Osteoblast (primary cell): ENCODE measurements around the gene ESPN. TPM values are rescaled to one million over a fixed set of nuclear protein-coding genes. Genes with fewer than 3 reads are reported as not detected.

Experiments
- DNase-seq: peaks from one replicate; pipeline ENCODE4 v3.0.0; 2011; ENCODE audit warnings: low spot score, mixed read lengths; ENCODE audit not compliant: insufficient read length; ENCODE audit errors: missing footprints
- H2AFZ ChIP-seq: 2 replicates; pipeline ENCODE4 v1.6.0; 2011; ENCODE audit warnings: mild to moderate bottlenecking, low read length
- H3K27ac ChIP-seq: 2 replicates; pipeline ENCODE4 v1.5.1; 2011; ENCODE audit warnings: mild to moderate bottlenecking, low read depth, low read length, moderate library complexity
- H3K27me3 ChIP-seq: 2 replicates; pipeline ENCODE4 v1.6.0; 2012; ENCODE audit warnings: mild to moderate bottlenecking, control low read depth, inconsistent platforms, low read length, moderate library complexity; ENCODE audit not compliant: insufficient read depth
- H3K36me3 ChIP-seq: 2 replicates; pipeline ENCODE4 v1.5.1; 2011; ENCODE audit warnings: mild to moderate bottlenecking, low read length, control low read depth, moderate library complexity; ENCODE audit not compliant: insufficient read depth
- H3K4me1 ChIP-seq: 2 replicates; pipeline ENCODE4 v1.5.1; 2011; ENCODE audit warnings: mild to moderate bottlenecking, low read length, control low read depth, moderate library complexity; ENCODE audit not compliant: insufficient read depth
- H3K4me2 ChIP-seq: 2 replicates; pipeline ENCODE4 v1.6.0; 2011; ENCODE audit warnings: mild to moderate bottlenecking, low read length; ENCODE audit not compliant: insufficient read depth
- H3K4me3 ChIP-seq: fragments of 200-600 bp; sonication (generic); 3 replicates; pipeline ENCODE4 v1.5.1; 2012; ENCODE audit warnings: mild to moderate bottlenecking, low read length, inconsistent platforms; ENCODE audit not compliant: insufficient read depth
- H3K79me2 ChIP-seq: 2 replicates; pipeline ENCODE4 v1.6.0; 2012; ENCODE audit warnings: mild to moderate bottlenecking, low read length, control low read depth, inconsistent platforms; ENCODE audit not compliant: insufficient read depth
- H3K9me3 ChIP-seq: 2 replicates; pipeline ENCODE4 v1.5.1; 2011; ENCODE audit warnings: low read depth, low read length, control low read depth
- H4K20me1 ChIP-seq: 2 replicates; pipeline ENCODE4 v1.6.0; 2012; ENCODE audit warnings: mild to moderate bottlenecking, low read length, control low read depth; ENCODE audit not compliant: insufficient read depth
- total RNA-seq: library from RNA; depleted of rRNA; stranded (reverse); fragments of >200 nt; gene quantifications from 2 replicates; pipeline ENCODE4 v1.2.3, GENCODE V29; 2012
- TF ChIP-seq, protein P1 (sequence below): IDR thresholded peaks from 2 replicates; pipeline ENCODE4 v1.5.1; 2011; ENCODE audit warnings: mild to moderate bottlenecking, low read depth, low read length, moderate library complexity; ENCODE audit errors: extremely low read depth

The ESPN gene
- total RNA-seq, 1 donor = not detected

DNA sequence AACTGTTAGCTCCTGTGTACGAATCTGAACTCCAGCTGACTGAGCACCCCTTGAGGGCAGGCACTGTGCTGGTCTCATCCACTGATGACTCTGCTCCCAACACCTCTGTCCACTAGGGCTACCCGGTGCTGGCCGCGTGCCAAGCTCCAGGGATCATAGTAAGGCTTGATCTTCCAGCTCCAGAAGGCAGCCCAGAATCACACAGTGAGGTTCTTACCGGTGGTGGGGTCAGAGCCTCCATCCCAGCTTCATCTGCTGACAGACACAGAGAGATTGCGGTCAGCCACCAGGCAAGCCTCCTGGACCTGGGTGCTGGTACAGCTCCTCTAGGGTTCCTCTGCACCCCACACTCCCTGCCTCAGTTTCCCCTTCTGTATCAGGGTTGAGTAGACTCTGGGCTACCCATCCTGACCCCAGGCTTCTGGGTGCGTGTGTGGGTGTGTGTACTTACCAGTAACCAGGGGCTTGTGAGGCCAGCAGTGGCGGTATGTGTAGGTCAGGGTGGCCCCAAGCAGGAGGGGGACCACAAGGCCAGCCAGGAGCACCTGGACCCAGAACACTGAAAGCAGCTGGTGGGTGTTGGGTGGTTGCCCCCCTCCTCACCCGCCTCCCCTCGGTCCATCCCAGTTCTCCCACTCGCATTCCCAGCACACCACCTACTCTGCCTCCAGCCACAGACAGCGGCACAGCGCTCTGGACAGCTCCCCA is 38.0 kb downstream of the ESPN start:
- no peak overlapping the region for H3K27ac ChIP-seq

DNA sequence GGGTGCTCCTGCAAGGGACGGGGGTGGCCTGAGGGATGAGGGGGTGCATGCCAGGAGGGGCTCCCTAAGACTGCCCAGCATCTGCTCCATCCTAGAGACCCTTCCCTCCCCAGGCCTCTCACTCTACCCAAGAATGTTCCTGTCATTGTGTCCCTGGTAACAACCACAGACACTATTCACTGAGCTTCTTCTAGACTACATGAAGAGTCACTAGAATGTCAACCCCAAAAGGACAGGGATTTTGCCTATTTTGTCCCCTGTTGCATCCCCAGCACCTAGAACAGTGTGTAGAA is 38.5 kb downstream of the ESPN start:
- Histone ChIP-seq H2AFZ (no peak overlapping the region), H3K4me1 (no peaks in the 10 kb centered on the region), H3K27ac (no peak overlapping the region), H3K79me2 (no peaks in the 10 kb centered on the region), H3K27me3 (no peaks in the 10 kb centered on the region), H3K9me3 (no peaks in the 10 kb centered on the region), H3K36me3 (peaks cover 12% of the 10 kb centered on the region), H4K20me1 (no peaks in the 10 kb centered on the region), H3K4me3 (no peak overlapping the region), H3K4me2 (no peak overlapping the region)
- no peak for DNase-seq
- TF ChIP-seq, protein P1, sequence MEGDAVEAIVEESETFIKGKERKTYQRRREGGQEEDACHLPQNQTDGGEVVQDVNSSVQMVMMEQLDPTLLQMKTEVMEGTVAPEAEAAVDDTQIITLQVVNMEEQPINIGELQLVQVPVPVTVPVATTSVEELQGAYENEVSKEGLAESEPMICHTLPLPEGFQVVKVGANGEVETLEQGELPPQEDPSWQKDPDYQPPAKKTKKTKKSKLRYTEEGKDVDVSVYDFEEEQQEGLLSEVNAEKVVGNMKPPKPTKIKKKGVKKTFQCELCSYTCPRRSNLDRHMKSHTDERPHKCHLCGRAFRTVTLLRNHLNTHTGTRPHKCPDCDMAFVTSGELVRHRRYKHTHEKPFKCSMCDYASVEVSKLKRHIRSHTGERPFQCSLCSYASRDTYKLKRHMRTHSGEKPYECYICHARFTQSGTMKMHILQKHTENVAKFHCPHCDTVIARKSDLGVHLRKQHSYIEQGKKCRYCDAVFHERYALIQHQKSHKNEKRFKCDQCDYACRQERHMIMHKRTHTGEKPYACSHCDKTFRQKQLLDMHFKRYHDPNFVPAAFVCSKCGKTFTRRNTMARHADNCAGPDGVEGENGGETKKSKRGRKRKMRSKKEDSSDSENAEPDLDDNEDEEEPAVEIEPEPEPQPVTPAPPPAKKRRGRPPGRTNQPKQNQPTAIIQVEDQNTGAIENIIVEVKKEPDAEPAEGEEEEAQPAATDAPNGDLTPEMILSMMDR = no peak

More for the DNA sequence above, 38.0 kb downstream of the ESPN start:
- Histone ChIP-seq H3K4me3 (no peak overlapping the region), H3K36me3 (peaks cover 11% of the 10 kb centered on the region), H3K79me2 (no peaks in the 10 kb centered on the region), H4K20me1 (no peaks in the 10 kb centered on the region), H3K4me1 (no peaks in the 10 kb centered on the region), H3K4me2 (no peak overlapping the region), H2AFZ (no peak overlapping the region), H3K27me3 (no peaks in the 10 kb centered on the region), H3K9me3 (no peaks in the 10 kb centered on the region)
- DNase-seq = peak; percentile 92
- TF ChIP-seq, protein P1 = no peak

DNA sequence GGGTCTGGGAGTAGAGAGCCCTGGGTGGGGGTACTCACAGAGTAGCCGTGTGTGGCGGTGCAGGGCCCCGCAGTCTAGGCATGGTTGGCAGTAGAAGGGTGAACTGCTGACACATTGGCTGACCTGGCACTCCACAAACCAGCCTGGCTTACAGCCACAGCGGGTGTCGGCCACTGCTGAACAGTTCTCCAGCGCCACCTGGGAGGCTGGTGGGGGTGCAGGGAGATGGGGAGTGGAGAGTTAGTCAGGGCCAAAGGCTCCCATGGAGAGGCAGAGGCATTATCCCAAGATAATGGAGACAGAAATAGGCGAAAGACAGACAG is 39.9 kb downstream of the ESPN start:
- Histone ChIP-seq H3K4me3 (no peak overlapping the region), H3K4me2 (no peak overlapping the region), H3K4me1 (no peaks in the 10 kb centered on the region), H3K27ac (no peak overlapping the region), H3K79me2 (no peaks in the 10 kb centered on the region), H2AFZ (no peak overlapping the region), H3K9me3 (no peaks in the 10 kb centered on the region), H3K27me3 (no peaks in the 10 kb centered on the region), H4K20me1 (peaks cover 2% of the 10 kb centered on the region), H3K36me3 (peaks cover 16% of the 10 kb centered on the region)
- peak; percentile 90 for DNase-seq
- TF ChIP-seq, protein P1 = no peak

DNA sequence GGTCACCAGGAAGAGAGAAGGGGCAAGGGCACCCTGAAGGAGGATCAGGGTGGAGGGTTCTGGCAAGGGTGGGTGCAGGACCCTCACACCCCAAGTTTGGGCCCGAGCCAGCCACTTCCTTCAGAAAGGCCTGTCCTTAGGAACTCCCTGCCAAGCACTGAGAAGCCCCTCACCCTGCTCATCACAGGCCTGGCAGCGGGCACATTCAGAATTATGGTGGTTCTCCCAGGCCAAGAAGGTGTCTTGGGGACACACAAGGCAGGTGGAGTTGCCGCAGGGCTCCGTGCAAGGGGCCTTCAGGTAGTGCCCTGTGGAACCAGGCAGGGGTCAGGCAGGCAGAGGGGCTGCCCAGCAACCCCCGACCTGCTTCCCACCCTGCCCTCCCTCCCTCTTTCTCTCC is 40.3 kb downstream of the ESPN start:
- Histone ChIP-seq H3K4me3 (no peak overlapping the region), H3K27me3 (no peaks in the 10 kb centered on the region), H2AFZ (no peak overlapping the region), H3K36me3 (peaks cover 21% of the 10 kb centered on the region), H3K9me3 (no peaks in the 10 kb centered on the region), H3K79me2 (no peaks in the 10 kb centered on the region), H3K27ac (no peak overlapping the region), H3K4me2 (no peak overlapping the region), H3K4me1 (no peaks in the 10 kb centered on the region), H4K20me1 (peaks cover 2% of the 10 kb centered on the region)
- DNase-seq = no peak
- TF ChIP-seq, protein P1 = no peak
